K562 (cell line): ENCODE data around the gene ABLIM2.

Source experiments
- CC2D1A ChIP-seq: fragments of 450-650 bp; IDR thresholded peaks from 2 replicates; pipeline ENCODE4 v1.6.1; 2017; ENCODE audit warnings: mild to moderate bottlenecking
- EP400 ChIP-seq: fragments of 450-650 bp; IDR thresholded peaks from 2 replicates; pipeline ENCODE4 v1.6.1; 2017; ENCODE audit warnings: antibody characterized with exemption, mild to moderate bottlenecking, moderate library complexity
- FOS ChIP-seq: IDR thresholded peaks from 3 replicates; pipeline ENCODE4 v1.6.1; 2011; ENCODE audit not compliant: insufficient read length; ENCODE audit errors: extremely low read depth
- MAFG ChIP-seq: fragments of 450-650 bp; conservative IDR thresholded peaks from 2 replicates; pipeline ENCODE4 v1.6.1; 2016; ENCODE audit warnings: missing genetic modification characterization, missing compliant biosample characterization
- RAD21 ChIP-seq, 2 experiments: fragments of 250-450 bp in 1 of 2; fragments of 450-650 bp in 1 of 2; sonication (Bioruptor Pico) in 1 of 2; formaldehyde crosslinking in 1 of 2; IDR thresholded peaks in 1 of 2; conservative IDR thresholded peaks in 1 of 2; 2 replicates each; pipeline versions ENCODE4 v1.4.0 to v1.8.0; 2020 to 2022; ENCODE audit warnings: mild to moderate bottlenecking in 2 of 2, moderate library complexity in 1 of 2
- RBM14 ChIP-seq: fragments of 200-400 bp; formaldehyde crosslinking; IDR thresholded peaks from 2 replicates; pipeline ENCODE4 v1.6.1; 2018; ENCODE audit warnings: low read depth, mild to moderate bottlenecking, low read length, moderate library complexity, borderline replicate concordance; ENCODE audit not compliant: insufficient read depth
- SETDB1 ChIP-seq: IDR thresholded peaks from one replicate; pipeline ENCODE4 v1.6.1; 2012; ENCODE audit warnings: low read length, control low read depth, inconsistent platforms
- SIN3B ChIP-seq: fragments of 450-650 bp; IDR thresholded peaks from 2 replicates; pipeline ENCODE4 v1.6.1; 2017; ENCODE audit warnings: low read depth, mild to moderate bottlenecking, moderate library complexity
- SREBF2 ChIP-seq: sonication (generic); formaldehyde crosslinking; IDR thresholded peaks from 2 replicates; pipeline ENCODE4 v1.4.0; 2020; ENCODE audit warnings: mild to moderate bottlenecking, missing genetic modification reagents
- YY1 ChIP-seq, 3 experiments: IDR thresholded peaks; 2 replicates each; pipeline ENCODE4 v1.6.1; 2011; ENCODE audit warnings: low read length in 2 of 3, mild to moderate bottlenecking in 2 of 3, moderate library complexity in 2 of 3, borderline replicate concordance in 1 of 3, control low read depth in 1 of 3, low read depth in 1 of 3; ENCODE audit not compliant: insufficient read depth in 3 of 3, insufficient replicate concordance in 2 of 3, control insufficient read depth in 1 of 3, insufficient read length in 1 of 3; ENCODE audit errors: extremely low read depth in 1 of 3
- TF ChIP-seq, protein P1 (sequence below), 3 experiments: IDR thresholded peaks in 2 of 3; conservative IDR thresholded peaks in 1 of 3; 2 replicates each; pipeline ENCODE4 v1.5.1; 2011 to 2012; ENCODE audit warnings: low read length in 3 of 3, mild to moderate bottlenecking in 3 of 3, control low read depth in 2 of 3, improper control_type of control experiment in 1 of 3, inconsistent platforms in 1 of 3, low read depth in 1 of 3, mixed read lengths in 1 of 3, moderate library complexity in 1 of 3; ENCODE audit not compliant: insufficient read depth in 2 of 3
- TF ChIP-seq, protein P2 (sequence below), 2 experiments: fragments of 450-650 bp; conservative IDR thresholded peaks; 2 replicates each; pipeline ENCODE4 v1.6.1; 2017; ENCODE audit warnings: mild to moderate bottlenecking in 2 of 2, moderate library complexity in 2 of 2
- TF ChIP-seq, protein P3 (sequence below): sonication (generic); formaldehyde crosslinking; IDR thresholded peaks from 2 replicates; pipeline ENCODE4 v1.8.1; 2022; ENCODE audit warnings: missing genetic modification reagents
- TF ChIP-seq, protein P4 (sequence below): fragments of 450-650 bp; IDR thresholded peaks from 2 replicates; pipeline ENCODE4 v1.6.1; 2017; ENCODE audit warnings: antibody characterized with exemption, mild to moderate bottlenecking

DNA sequence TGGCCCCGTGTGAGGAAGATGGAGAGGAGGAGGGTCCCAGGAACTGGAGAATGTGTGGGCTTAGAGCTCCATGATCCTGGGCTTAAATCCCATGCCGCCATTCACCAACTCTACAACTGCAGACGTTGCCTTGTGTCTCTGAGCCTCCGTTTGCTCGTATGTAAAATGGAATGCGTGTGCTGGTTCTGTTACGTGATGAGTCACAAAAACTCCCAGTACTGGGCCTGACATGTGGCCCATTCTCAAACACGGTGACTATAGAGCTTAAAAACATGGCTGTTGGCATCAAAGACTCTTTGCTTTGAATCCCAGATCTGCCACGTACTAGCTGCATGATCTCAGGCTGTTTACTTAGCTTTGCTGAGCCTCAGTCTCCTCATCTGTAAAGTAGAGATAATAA, 206.0 kb downstream of the ABLIM2 start:
- TF ChIP-seq FOS, result no peak
- TF ChIP-seq EP400, result no peak
- no peak for TF ChIP-seq SETDB1
- TF ChIP-seq RAD21 (CRISPR knock-in tag; conservative IDR thresholded peaks at IDR 0.05 in 1 of 2, IDR thresholded peaks at IDR 0.05 in 1 of 2), result no peak
- TF ChIP-seq CC2D1A, result no peak
- no peak for TF ChIP-seq SREBF2
- TF ChIP-seq, protein P1, sequence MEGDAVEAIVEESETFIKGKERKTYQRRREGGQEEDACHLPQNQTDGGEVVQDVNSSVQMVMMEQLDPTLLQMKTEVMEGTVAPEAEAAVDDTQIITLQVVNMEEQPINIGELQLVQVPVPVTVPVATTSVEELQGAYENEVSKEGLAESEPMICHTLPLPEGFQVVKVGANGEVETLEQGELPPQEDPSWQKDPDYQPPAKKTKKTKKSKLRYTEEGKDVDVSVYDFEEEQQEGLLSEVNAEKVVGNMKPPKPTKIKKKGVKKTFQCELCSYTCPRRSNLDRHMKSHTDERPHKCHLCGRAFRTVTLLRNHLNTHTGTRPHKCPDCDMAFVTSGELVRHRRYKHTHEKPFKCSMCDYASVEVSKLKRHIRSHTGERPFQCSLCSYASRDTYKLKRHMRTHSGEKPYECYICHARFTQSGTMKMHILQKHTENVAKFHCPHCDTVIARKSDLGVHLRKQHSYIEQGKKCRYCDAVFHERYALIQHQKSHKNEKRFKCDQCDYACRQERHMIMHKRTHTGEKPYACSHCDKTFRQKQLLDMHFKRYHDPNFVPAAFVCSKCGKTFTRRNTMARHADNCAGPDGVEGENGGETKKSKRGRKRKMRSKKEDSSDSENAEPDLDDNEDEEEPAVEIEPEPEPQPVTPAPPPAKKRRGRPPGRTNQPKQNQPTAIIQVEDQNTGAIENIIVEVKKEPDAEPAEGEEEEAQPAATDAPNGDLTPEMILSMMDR (IDR thresholded peaks at IDR 0.05 in 2 of 3, conservative IDR thresholded peaks at IDR 0.05 in 1 of 3; ENCODE audit: insufficient read depth in 2 of 3, low read depth in 1 of 3, low read length in 3 of 3), result no peak
- no peak for TF ChIP-seq RBM14
- no peak for TF ChIP-seq SIN3B
- no peak for TF ChIP-seq MAFG (tag)
- TF ChIP-seq, protein P2, sequence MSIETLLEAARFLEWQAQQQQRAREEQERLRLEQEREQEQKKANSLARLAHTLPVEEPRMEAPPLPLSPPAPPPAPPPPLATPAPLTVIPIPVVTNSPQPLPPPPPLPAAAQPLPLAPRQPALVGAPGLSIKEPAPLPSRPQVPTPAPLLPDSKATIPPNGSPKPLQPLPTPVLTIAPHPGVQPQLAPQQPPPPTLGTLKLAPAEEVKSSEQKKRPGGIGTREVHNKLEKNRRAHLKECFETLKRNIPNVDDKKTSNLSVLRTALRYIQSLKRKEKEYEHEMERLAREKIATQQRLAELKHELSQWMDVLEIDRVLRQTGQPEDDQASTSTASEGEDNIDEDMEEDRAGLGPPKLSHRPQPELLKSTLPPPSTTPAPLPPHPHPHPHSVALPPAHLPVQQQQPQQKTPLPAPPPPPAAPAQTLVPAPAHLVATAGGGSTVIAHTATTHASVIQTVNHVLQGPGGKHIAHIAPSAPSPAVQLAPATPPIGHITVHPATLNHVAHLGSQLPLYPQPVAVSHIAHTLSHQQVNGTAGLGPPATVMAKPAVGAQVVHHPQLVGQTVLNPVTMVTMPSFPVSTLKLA (conservative IDR thresholded peaks at IDR 0.05), result no peak
- TF ChIP-seq, protein P3, sequence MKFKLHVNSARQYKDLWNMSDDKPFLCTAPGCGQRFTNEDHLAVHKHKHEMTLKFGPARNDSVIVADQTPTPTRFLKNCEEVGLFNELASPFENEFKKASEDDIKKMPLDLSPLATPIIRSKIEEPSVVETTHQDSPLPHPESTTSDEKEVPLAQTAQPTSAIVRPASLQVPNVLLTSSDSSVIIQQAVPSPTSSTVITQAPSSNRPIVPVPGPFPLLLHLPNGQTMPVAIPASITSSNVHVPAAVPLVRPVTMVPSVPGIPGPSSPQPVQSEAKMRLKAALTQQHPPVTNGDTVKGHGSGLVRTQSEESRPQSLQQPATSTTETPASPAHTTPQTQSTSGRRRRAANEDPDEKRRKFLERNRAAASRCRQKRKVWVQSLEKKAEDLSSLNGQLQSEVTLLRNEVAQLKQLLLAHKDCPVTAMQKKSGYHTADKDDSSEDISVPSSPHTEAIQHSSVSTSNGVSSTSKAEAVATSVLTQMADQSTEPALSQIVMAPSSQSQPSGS (CRISPR knock-in tag), result no peak
- TF ChIP-seq YY1 (IDR thresholded peaks at IDR 0.05; ENCODE audit: borderline replicate concordance in 1 of 3, control insufficient read depth in 1 of 3, extremely low read depth in 1 of 3, insufficient read depth in 3 of 3, insufficient read length in 1 of 3, insufficient replicate concordance in 2 of 3, low read depth in 1 of 3, low read length in 2 of 3), result no peak
- TF ChIP-seq, protein P4, sequence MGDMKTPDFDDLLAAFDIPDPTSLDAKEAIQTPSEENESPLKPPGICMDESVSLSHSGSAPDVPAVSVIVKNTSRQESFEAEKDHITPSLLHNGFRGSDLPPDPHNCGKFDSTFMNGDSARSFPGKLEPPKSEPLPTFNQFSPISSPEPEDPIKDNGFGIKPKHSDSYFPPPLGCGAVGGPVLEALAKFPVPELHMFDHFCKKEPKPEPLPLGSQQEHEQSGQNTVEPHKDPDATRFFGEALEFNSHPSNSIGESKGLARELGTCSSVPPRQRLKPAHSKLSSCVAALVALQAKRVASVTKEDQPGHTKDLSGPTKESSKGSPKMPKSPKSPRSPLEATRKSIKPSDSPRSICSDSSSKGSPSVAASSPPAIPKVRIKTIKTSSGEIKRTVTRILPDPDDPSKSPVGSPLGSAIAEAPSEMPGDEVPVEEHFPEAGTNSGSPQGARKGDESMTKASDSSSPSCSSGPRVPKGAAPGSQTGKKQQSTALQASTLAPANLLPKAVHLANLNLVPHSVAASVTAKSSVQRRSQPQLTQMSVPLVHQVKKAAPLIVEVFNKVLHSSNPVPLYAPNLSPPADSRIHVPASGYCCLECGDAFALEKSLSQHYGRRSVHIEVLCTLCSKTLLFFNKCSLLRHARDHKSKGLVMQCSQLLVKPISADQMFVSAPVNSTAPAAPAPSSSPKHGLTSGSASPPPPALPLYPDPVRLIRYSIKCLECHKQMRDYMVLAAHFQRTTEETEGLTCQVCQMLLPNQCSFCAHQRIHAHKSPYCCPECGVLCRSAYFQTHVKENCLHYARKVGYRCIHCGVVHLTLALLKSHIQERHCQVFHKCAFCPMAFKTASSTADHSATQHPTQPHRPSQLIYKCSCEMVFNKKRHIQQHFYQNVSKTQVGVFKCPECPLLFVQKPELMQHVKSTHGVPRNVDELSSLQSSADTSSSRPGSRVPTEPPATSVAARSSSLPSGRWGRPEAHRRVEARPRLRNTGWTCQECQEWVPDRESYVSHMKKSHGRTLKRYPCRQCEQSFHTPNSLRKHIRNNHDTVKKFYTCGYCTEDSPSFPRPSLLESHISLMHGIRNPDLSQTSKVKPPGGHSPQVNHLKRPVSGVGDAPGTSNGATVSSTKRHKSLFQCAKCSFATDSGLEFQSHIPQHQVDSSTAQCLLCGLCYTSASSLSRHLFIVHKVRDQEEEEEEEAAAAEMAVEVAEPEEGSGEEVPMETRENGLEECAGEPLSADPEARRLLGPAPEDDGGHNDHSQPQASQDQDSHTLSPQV, result no peak
